Gastroesophageal sphincter (tissue), 3 donors: ENCODE results near the gene CTNNBL1.

Source experiments
- CTCF ChIP-seq, 4 experiments: fragments of 200-600 bp in 2 of 4; fragments of 450-650 bp in 2 of 4; sonication (generic) in 1 of 4; IDR thresholded peaks; one replicate each; pipeline ENCODE4 v1.5.1; 2017 to 2019; ENCODE audit warnings: antibody characterized with exemption in 4 of 4, mild to moderate bottlenecking in 2 of 4, moderate library complexity in 2 of 4
- EP300 ChIP-seq: sonication (generic); formaldehyde crosslinking; IDR thresholded peaks from one replicate; pipeline ENCODE4 v1.6.1; 2017; ENCODE audit warnings: antibody characterized with exemption, mild to moderate bottlenecking
- POLR2A ChIP-seq, 2 donors: fragments of 450-650 bp; IDR thresholded peaks; one replicate each; pipeline ENCODE4 v1.6.1; 2017; ENCODE audit warnings: antibody characterized with exemption in 2 of 2, mild to moderate bottlenecking in 2 of 2, moderate library complexity in 1 of 2
- POLR2AphosphoS5 ChIP-seq: sonication (generic); formaldehyde crosslinking; IDR thresholded peaks from one replicate; pipeline ENCODE4 v1.6.1; 2017; ENCODE audit warnings: antibody characterized with exemption

- TF ChIP-seq CTCF (IDR thresholded peaks at IDR 0.05) (no peak), POLR2A (IDR thresholded peaks at IDR 0.05) (no peak), POLR2AphosphoS5 (no peak), EP300 (no peak)
Observed at GRCh38 chr20:37770908-37771307, 77.1 kb downstream of the CTNNBL1 start.
